NCI-H2081 (cell line): Measurements from ENCODE around the gene STYXL1.
"Not testable (repeated sequence)": the region's sequence is repeated elsewhere in the genome, so short reads cannot be mapped to it uniquely, and the experiment has no call there.

Experiments used
- DNase-seq, 2 experiments: peaks; one replicate each; lab custom pipeline; 2025; lab: John Stamatoyannopoulos, UW

STYXL1 gene

GRCh38 chr7:76047811-76048667 is at the start of gene STYXL1, which contains the start of gene MDH2:
Gene STYXL1 (minus strand): TSS chr7:76048000. CDS start chr7:76030523, 17,477 bp downstream.
Gene MDH2 (plus strand): TSS chr7:76048106. CDS start chr7:76048161, 55 bp downstream.
- DNase-seq, result peak; percentile 96 to 97

GRCh38 chr7:76095908-76096307 is 48.1 kb upstream of the STYXL1 start:
- no peak for DNase-seq

- not testable (repeated sequence) for DNase-seq
These were observed 46.5 kb upstream of the STYXL1 start for GRCh38 chr7:76094326-76094725.

GRCh38 chr7:76093531-76093930 is 45.7 kb upstream of the STYXL1 start:
- not testable (repeated sequence) for DNase-seq

GRCh38 chr7:76091506-76091905 is 43.7 kb upstream of the STYXL1 start:
- DNase-seq, result no peak

- no peak for DNase-seq
These were observed 42.2 kb upstream of the STYXL1 start for GRCh38 chr7:76089865-76090475.

- DNase-seq, result not testable (repeated sequence)
These were observed 39.6 kb upstream of the STYXL1 start for GRCh38 chr7:76087362-76087791.

- DNase-seq, result no peak
These were observed 38.3 kb upstream of the STYXL1 start for GRCh38 chr7:76086070-76086469.

- not testable (repeated sequence) for DNase-seq
These were observed 36.3 kb upstream of the STYXL1 start for GRCh38 chr7:76084115-76084514.

GRCh38 chr7:76080204-76080603 is 32.4 kb upstream of the STYXL1 start:
- DNase-seq, result no peak

GRCh38 chr7:76077435-76077834 is 29.6 kb upstream of the STYXL1 start:
- no peak for DNase-seq

GRCh38 chr7:76076995-76077394 is 29.2 kb upstream of the STYXL1 start:
- no peak for DNase-seq

GRCh38 chr7:76074972-76075370 is 27.2 kb upstream of the STYXL1 start:
- no peak for DNase-seq

GRCh38 chr7:76074306-76074971 is 26.6 kb upstream of the STYXL1 start:
- no peak for DNase-seq

- DNase-seq, result no peak
These were observed 25.7 kb upstream of the STYXL1 start for GRCh38 chr7:76073335-76073990.

GRCh38 chr7:76072243-76073148 is 24.7 kb upstream of the STYXL1 start:
- no peak for DNase-seq

GRCh38 chr7:76071316-76072242 is 23.8 kb upstream of the STYXL1 start:
- no peak for DNase-seq

- no peak for DNase-seq
These were observed 21.4 kb upstream of the STYXL1 start for GRCh38 chr7:76069238-76069638.

- no peak for DNase-seq
These were observed 19.1 kb upstream of the STYXL1 start for GRCh38 chr7:76066716-76067503.
